Left renal pelvis (tissue), 4 donors: ENCODE data around the gene IFNA13. TPM values are rescaled to one million over a fixed set of nuclear protein-coding genes. Genes with fewer than 3 reads are reported as not detected.
"Not testable (repeated sequence)": the region's sequence is repeated elsewhere in the genome, so short reads cannot be mapped to it uniquely, and the experiment has no call there.

Experiments used
- DNase-seq, 4 donors: peaks; one replicate each; pipeline ENCODE4 v3.0.0-alpha.2; 2013; ENCODE audit warnings: low read depth in 4 of 4, low spot score in 3 of 4
- polyA plus RNA-seq, 4 donors: library from polyadenylated mRNA; unstranded; fragments of 120-200 nt; gene quantifications; one replicate each; pipeline ENCODE4 v1.2.1, GENCODE V29; 2013; ENCODE audit not compliant: insufficient read length in 4 of 4

The IFNA13 gene
- not detected for polyA plus RNA-seq

- no peak for DNase-seq
Measured at GRCh38 chr9:21367957-21368356, at the start of gene IFNA13. Gene IFNA13 (minus strand): TSS chr9:21368057. CDS start chr9:21368010, 47 bp downstream.

- DNase-seq: no peak
Measured at GRCh38 chr9:21415493-21416267, 47.8 kb upstream of the IFNA13 start.

- no peak for DNase-seq
Measured at GRCh38 chr9:21414220-21414940, 46.5 kb upstream of the IFNA13 start.

- DNase-seq: no peak
Measured at GRCh38 chr9:21413624-21414023, 45.8 kb upstream of the IFNA13 start.

GRCh38 chr9:21413151-21413550, 45.3 kb upstream of the IFNA13 start:
- no peak for DNase-seq

- DNase-seq: no peak
Measured at GRCh38 chr9:21412107-21412506, 44.2 kb upstream of the IFNA13 start.

- DNase-seq: no peak
Measured at GRCh38 chr9:21408817-21409216, 41.0 kb upstream of the IFNA13 start, which contains the start of gene IFNA8. Gene IFNA8 (plus strand): TSS chr9:21409117. CDS start chr9:21409177, 60 bp downstream.

GRCh38 chr9:21404146-21404545, 36.3 kb upstream of the IFNA13 start:
- DNase-seq: no peak

GRCh38 chr9:21402386-21403251, 34.8 kb upstream of the IFNA13 start:
- no peak for DNase-seq

- DNase-seq: no peak
Measured at GRCh38 chr9:21399956-21400355, 32.1 kb upstream of the IFNA13 start.

- no peak for DNase-seq
Measured at GRCh38 chr9:21398955-21399489, 31.2 kb upstream of the IFNA13 start.

- no peak for DNase-seq
Measured at GRCh38 chr9:21395778-21396717, 28.2 kb upstream of the IFNA13 start.

GRCh38 chr9:21392270-21392669, 24.4 kb upstream of the IFNA13 start:
- DNase-seq: no peak

GRCh38 chr9:21385131-21385670, 17.3 kb upstream of the IFNA13 start, which contains the start of gene IFNA2:
Gene IFNA2 (minus strand): TSS chr9:21385398. CDS start chr9:21385329, 69 bp downstream.
- no peak for DNase-seq

GRCh38 chr9:21383627-21384026, 15.8 kb upstream of the IFNA13 start:
- DNase-seq: no peak

GRCh38 chr9:21381448-21382339, 13.8 kb upstream of the IFNA13 start:
- DNase-seq: no peak

- DNase-seq: not testable (repeated sequence)
Measured at GRCh38 chr9:21371467-21371866, 3.6 kb upstream of the IFNA13 start.

GRCh38 chr9:21367169-21367568, 688 bp downstream of the IFNA13 start:
- not testable (repeated sequence) for DNase-seq
